ENCODE results near the gene ZGPAT.
"Not testable (repeated sequence)": the region's sequence is repeated elsewhere in the genome, so short reads cannot be mapped to it uniquely, and the experiment has no call there.

Gene ZGPAT

DNA sequence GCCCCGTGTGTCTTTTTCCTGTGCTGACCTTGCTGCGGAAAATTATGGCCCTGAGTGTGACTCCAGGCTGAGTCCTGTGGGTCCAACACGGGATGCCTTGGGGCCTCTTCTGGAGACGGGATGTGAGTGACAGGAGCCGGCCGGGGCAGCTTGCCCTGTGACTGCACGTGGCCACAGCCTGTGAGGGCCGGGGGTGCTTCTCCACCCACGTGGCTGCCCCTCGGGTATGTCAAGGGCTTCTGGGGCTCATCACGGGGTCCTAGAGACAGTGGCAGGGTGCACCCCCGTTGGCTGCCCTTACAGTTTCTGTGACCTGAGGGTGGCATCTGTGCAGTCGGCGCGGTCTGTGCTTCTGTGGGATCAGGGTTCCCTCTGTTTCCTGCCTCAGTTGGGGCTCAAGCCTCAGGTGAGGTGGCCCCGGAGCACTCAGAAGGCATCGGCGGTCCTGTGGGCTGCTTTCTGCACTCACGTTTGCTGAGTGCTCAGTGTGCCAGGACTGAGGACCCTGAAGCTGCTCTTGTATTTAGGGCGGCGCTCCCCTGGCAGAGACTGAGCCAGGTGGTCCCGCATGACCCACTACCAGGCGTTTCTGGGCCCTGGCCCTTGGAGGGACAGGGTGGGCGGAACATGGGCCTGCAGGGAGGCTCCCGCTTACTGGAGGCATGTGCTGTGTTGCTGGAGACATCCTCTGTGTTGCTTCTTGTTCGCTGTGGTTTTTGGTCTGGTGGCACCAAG is 44.3 kb upstream of the ZGPAT start:
- Histone ChIP-seq H3K9me3 (no peaks in the 10 kb centered on the region), H3K9ac (no peak overlapping the region), H4K20me1 (no peaks in the 10 kb centered on the region), H3K4me1 (peaks cover 18% of the 10 kb centered on the region), H3K4me3 (no peak overlapping the region), H3K4me2 (no peak overlapping the region), H3K27ac (no peak overlapping the region), H3K27me3 (no peaks in the 10 kb centered on the region), H3K36me3 (peaks cover 91% of the 10 kb centered on the region)
- no peak for TF ChIP-seq Cebpa-rat (IDR thresholded peaks at IDR 0.05)

DNA sequence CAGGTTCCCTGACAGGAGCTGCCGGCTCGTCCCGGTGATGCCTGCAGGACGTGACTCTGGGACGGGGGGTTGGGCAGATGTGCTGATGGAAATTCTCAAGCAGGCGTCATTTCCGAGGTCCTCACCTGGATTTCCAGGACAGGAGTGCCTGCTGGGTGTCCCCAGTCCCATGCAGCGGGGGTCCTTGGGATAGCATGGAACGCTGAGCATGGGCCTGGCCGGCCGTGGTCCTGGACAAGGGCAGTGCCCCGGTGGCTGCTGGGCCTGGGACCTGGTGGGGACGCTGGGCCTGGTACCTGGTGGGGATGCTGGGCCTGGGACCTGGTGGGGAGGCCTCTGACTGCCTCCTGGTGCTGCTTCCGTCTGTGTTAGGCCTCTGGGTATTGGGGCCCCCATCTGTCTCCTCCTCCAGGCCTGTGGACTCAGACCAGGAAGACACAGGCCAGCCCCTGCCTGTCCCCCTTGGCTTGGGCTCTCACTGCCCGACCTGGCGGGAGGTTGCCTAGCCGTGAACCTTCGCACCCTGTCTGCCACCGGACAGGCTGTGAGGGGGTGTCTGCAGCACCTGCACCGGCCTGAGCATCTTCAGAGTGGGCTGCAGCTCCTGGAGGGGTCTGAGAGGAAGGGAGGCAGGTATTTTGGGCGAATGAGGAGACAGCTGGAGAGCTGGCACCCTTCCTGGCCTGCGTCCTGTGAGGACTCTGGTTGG is 43.5 kb upstream of the ZGPAT start:
- H3K4me2 ChIP-seq: no peak overlapping the region
- H3K27me3 ChIP-seq: no peaks in the 10 kb centered on the region
- TF ChIP-seq Cebpa-rat (IDR thresholded peaks at IDR 0.05): no peak
- no peak overlapping the region for H3K27ac ChIP-seq
- H4K20me1 ChIP-seq: no peaks in the 10 kb centered on the region
- H3K9ac ChIP-seq: no peak overlapping the region
- H3K36me3 ChIP-seq: peaks cover 98% of the 10 kb centered on the region
- H3K4me1 ChIP-seq: peaks cover 12% of the 10 kb centered on the region
- no peak overlapping the region for H3K4me3 ChIP-seq
- H3K9me3 ChIP-seq: no peaks in the 10 kb centered on the region

DNA sequence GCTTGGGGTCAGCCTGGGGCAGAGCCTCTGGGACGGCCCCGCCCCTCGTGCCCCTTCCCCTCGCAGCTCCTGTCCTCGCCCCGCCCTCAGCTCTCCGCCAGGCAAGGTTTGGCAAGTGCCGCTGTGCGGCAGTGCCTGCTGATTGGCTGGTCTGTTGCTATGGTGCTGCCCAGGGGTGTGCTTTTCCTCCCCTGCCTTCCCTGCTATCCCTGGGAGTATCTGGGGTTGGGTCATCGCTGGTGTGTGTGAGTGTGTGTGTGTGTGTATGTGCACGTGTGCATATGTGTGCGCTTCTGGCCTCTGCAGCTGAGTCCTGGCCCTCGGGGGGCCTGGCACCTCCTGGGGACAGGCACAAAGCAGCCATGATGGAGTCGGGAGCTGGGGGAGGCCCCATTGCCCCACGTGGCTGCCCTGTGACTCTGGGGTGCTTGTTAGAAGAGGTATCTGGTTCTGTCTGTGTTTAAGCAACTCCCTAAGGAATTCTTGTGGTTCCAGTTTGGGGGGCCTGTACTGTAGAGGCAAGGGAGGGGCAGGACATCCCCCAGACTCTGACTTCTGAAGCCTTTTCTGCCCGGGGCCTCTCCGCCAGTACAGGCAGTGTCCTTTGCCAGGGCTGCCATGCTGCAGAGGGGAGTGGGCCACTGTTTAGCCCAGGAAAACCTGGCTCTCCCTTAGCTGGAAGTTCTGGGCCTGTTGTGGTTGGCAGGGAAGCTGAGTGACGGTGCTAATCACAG is 42.8 kb upstream of the ZGPAT start:
- no peaks in the 10 kb centered on the region for H3K9me3 ChIP-seq
- H3K4me3 ChIP-seq: no peak overlapping the region
- no peaks in the 10 kb centered on the region for H3K27me3 ChIP-seq
- H3K4me1 ChIP-seq: 0 out of 2 replicates have a peak, but pooled peaks cover 6% of the 10 kb centered on the region
- H3K27ac ChIP-seq: no peak overlapping the region
- H4K20me1 ChIP-seq: no peaks in the 10 kb centered on the region
- no peak overlapping the region for H3K9ac ChIP-seq
- H3K36me3 ChIP-seq: peaks cover 91% of the 10 kb centered on the region
- no peak for TF ChIP-seq Cebpa-rat (IDR thresholded peaks at IDR 0.05)
- H3K4me2 ChIP-seq: no peak overlapping the region

DNA sequence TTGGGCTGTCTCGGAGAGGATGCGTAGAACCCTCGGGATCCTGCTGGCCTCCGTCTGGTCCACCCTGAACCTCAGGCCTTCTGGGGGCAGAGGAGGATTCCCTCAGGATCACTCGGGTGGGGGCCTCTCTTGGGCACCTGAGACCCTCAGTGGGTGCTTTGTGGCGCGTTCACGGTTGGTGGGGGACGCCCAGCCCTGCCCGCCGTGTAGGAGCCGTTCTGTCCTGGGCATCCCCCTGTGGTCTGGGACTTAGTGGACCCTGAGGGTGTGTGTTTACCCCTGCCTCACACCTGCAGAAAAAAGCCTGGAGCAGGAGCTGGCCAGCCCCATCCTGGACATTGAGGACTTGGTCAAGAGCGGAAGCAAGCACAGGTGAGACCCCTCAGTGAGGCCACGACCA is 42.1 kb upstream of the ZGPAT start:
- no peak overlapping the region for H3K27ac ChIP-seq
- H3K9me3 ChIP-seq: no peaks in the 10 kb centered on the region
- no peaks in the 10 kb centered on the region for H3K27me3 ChIP-seq
- no peak overlapping the region for H3K4me3 ChIP-seq
- H3K4me2 ChIP-seq: no peak overlapping the region
- H3K4me1 ChIP-seq: 0 out of 2 replicates have a peak, but pooled peaks cover 6% of the 10 kb centered on the region
- no peak for TF ChIP-seq Cebpa-rat (IDR thresholded peaks at IDR 0.05)
- peaks cover 89% of the 10 kb centered on the region for H3K36me3 ChIP-seq
- no peaks in the 10 kb centered on the region for H4K20me1 ChIP-seq
- H3K9ac ChIP-seq: no peak overlapping the region

DNA sequence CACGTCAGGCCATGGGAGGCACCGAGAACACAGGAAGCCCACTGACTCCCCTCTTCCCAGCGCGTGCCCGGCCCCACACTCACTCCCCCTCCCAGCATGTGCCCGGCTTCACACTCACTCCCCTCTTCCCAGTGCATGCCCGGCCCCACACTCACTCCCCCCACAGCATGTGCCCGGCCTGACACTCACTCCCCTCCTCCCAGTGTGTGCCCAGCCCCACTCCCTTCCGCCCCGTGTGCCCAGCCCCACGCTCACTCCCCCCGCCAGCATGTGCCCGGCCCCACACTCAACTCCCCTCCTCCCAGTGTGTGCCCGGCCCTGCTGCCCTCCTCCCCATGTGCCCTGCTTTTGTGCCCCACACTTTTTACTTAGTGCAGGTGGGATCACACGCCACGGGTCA is 40.0 kb upstream of the ZGPAT start:
- no peak overlapping the region for H3K9ac ChIP-seq
- no peaks in the 10 kb centered on the region for H3K9me3 ChIP-seq

DNA sequence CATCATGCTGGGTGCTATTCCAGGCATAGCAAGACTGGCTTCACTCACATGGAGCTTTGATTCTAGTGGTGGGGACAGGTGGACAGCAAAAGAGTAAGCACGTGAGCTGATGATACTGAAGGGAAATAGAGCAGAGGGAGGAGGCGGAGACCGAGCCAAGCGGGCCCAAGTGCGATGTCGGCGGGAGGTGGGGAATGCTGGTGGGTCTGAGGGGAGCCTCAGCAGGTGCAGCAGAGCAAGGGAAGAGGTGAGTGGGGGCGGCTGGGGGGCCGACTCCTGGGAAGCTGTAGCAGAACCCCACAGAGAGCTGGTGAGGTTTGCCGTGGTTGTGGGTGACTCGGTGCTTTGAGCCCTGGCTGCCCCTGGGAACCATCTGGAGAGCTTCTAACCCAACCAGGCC is 39.5 kb upstream of the ZGPAT start:
- TF ChIP-seq Cebpa-rat (IDR thresholded peaks at IDR 0.05): no peak
- H3K36me3 ChIP-seq: peaks cover 87% of the 10 kb centered on the region

More for the DNA sequence above, 40.0 kb upstream of the ZGPAT start:
- no peak overlapping the region for H3K4me2 ChIP-seq
- H3K27ac ChIP-seq: no peak overlapping the region
- H3K36me3 ChIP-seq: peaks cover 87% of the 10 kb centered on the region
- no peak for TF ChIP-seq Cebpa-rat (IDR thresholded peaks at IDR 0.05)
- H3K27me3 ChIP-seq: no peaks in the 10 kb centered on the region
- H4K20me1 ChIP-seq: no peaks in the 10 kb centered on the region
- H3K4me3 ChIP-seq: no peak overlapping the region
- H3K4me1 ChIP-seq: 0 out of 2 replicates have a peak, but pooled peaks cover 6% of the 10 kb centered on the region

DNA sequence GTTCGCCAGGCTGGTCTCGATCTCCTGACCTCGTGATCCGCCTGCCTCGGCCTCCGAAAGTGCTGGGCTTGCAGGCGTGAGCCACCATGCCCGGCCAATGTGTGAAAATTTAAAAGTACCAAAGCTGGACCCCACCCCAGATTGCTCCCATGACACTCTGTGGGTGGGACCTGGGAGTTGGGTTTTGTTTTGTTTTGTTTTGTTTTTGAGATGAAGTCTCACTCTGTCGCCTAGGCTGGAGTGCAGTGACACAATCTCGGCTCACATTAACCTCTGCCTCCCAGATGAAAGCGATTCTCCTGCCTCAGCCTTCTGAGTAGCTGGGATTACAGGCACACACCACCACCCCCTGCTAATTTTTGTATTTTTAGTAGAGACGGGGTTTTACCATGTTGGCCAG is 36.1 kb upstream of the ZGPAT start:
- H3K27me3 ChIP-seq, H3K27ac ChIP-seq, H3K9me3 ChIP-seq, H4K20me1 ChIP-seq, H3K9ac ChIP-seq, H3K4me1 ChIP-seq, H3K4me2 ChIP-seq, H3K4me3 ChIP-seq: not testable (repeated sequence)
- peaks cover 86% of the 10 kb centered on the region for H3K36me3 ChIP-seq

More for the DNA sequence above, 39.5 kb upstream of the ZGPAT start:
- H3K4me3 ChIP-seq: no peak overlapping the region
- no peak overlapping the region for H3K9ac ChIP-seq
- H3K27ac ChIP-seq: no peak overlapping the region
- no peak overlapping the region for H3K4me2 ChIP-seq
- no peaks in the 10 kb centered on the region for H3K9me3 ChIP-seq
- no peaks in the 10 kb centered on the region for H3K27me3 ChIP-seq
- no peaks in the 10 kb centered on the region for H4K20me1 ChIP-seq
- H3K4me1 ChIP-seq: 0 out of 2 replicates have a peak, but pooled peaks cover 6% of the 10 kb centered on the region

DNA sequence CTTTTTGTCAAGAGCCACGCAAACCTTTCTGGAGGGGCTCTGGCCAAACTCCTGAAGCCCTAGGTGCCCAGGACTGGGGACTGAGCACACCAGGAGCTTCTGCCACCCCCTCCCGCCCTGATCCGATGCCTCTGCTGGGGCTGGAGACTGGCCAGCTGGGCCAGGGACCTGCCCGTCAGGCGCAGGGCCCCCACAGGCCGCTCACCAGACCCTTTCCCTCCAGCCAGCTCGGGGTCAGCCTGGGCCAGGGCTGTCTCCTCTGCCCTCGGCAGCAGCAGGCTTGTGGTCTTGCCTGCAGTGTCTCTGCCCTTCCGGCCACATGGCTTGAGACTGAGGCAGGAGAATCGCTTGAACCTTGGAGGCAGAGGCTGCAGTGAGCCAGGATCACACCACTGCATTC is 35.2 kb upstream of the ZGPAT start:
- H3K4me3 ChIP-seq: no peak overlapping the region
- H4K20me1 ChIP-seq: no peaks in the 10 kb centered on the region
- H3K27me3 ChIP-seq: no peaks in the 10 kb centered on the region
- no peak overlapping the region for H3K27ac ChIP-seq
- H3K9me3 ChIP-seq: no peaks in the 10 kb centered on the region
- H3K4me2 ChIP-seq: no peak overlapping the region
- H3K4me1 ChIP-seq: no peaks in the 10 kb centered on the region
- no peak overlapping the region for H3K9ac ChIP-seq
- TF ChIP-seq Cebpa-rat (IDR thresholded peaks at IDR 0.05): no peak
- peaks cover 87% of the 10 kb centered on the region for H3K36me3 ChIP-seq

DNA sequence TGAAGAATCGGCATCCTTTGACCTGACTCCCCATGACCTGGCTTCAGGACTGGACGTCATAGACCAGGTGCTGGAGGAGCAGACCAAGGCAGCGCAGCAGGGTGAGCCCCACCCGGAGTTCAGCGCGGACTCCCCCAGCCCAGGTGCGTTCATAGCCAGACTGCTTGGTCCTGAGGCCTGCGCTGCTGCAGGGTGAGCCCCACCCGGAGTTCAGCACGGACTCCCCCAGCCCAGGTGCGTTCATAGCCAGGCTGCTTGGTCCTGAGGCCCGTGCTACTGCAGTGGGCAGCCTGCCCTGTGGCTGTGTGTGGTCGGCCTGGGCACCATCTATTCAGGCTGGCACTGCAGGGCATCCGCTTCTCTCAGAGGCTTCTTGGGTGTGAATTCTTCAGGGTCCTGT is 33.9 kb upstream of the ZGPAT start:
- no peak overlapping the region for H3K4me2 ChIP-seq
- no peak overlapping the region for H3K9ac ChIP-seq
- no peak overlapping the region for H3K27ac ChIP-seq
- no peaks in the 10 kb centered on the region for H3K4me1 ChIP-seq
- H3K9me3 ChIP-seq: no peaks in the 10 kb centered on the region
- no peaks in the 10 kb centered on the region for H4K20me1 ChIP-seq
- H3K27me3 ChIP-seq: no peaks in the 10 kb centered on the region
- peaks cover 87% of the 10 kb centered on the region for H3K36me3 ChIP-seq
- TF ChIP-seq Cebpa-rat (IDR thresholded peaks at IDR 0.05): no peak
- no peak overlapping the region for H3K4me3 ChIP-seq
